ENCODE measurements around the gene MGAT4D. TPM values are rescaled to one million over a fixed set of nuclear protein-coding genes. Genes with fewer than 3 reads are reported as not detected.
"Not testable (repeated sequence)": the region's sequence is repeated elsewhere in the genome, so short reads cannot be mapped to it uniquely, and the experiment has no call there.

The MGAT4D gene
- total RNA-seq, 3 donors from 2014 or later: not detected

GRCh38 chr4:140413130-140413969, 84.7 kb downstream of the MGAT4D start:
- peaks cover 16% of the 10 kb centered on the region for H3K27me3 Mint-ChIP-seq (ENCODE audit: low read depth)
- not testable (repeated sequence) for ATAC-seq; H3K4me1 Mint-ChIP-seq (ENCODE audit: low read depth); H3K36me3 Mint-ChIP-seq (ENCODE audit: insufficient read depth); H3K4me3 Mint-ChIP-seq; H3K9me3 Mint-ChIP-seq; DNase-seq

GRCh38 chr4:140408974-140409373, 89.1 kb downstream of the MGAT4D start:
- Mint-ChIP-seq H3K4me3 (no peak overlapping the region), H3K27me3 (ENCODE audit: low read depth) (peaks cover 27% of the 10 kb centered on the region), H3K9me3 (no peaks in the 10 kb centered on the region), H3K36me3 (ENCODE audit: insufficient read depth) (no peaks in the 10 kb centered on the region), H3K4me1 (ENCODE audit: low read depth) (no peaks in the 10 kb centered on the region)
- no peak for ATAC-seq
- DNase-seq: no peak

GRCh38 chr4:140406292-140406691, 91.8 kb downstream of the MGAT4D start:
- Mint-ChIP-seq H3K4me1 (ENCODE audit: low read depth) (no peaks in the 10 kb centered on the region), H3K9me3 (no peaks in the 10 kb centered on the region), H3K27me3 (ENCODE audit: low read depth) (peaks cover 13% of the 10 kb centered on the region), H3K4me3 (no peak overlapping the region), H3K36me3 (ENCODE audit: insufficient read depth) (no peaks in the 10 kb centered on the region)
- DNase-seq (no peak), ATAC-seq (peak; percentile 23 to 28)

- ATAC-seq (no peak), DNase-seq (no peak)
- Mint-ChIP-seq H3K4me1 (ENCODE audit: low read depth) (no peaks in the 10 kb centered on the region), H3K27me3 (ENCODE audit: low read depth) (peaks cover 3% of the 10 kb centered on the region), H3K4me3 (no peak overlapping the region), H3K36me3 (ENCODE audit: insufficient read depth) (no peaks in the 10 kb centered on the region), H3K9me3 (no peaks in the 10 kb centered on the region)
Observed at GRCh38 chr4:140400111-140400510, 98.0 kb downstream of the MGAT4D start.

- no peak overlapping the region for H3K4me3 Mint-ChIP-seq
- DNase-seq (no peak), ATAC-seq (no peak)
- H3K36me3 Mint-ChIP-seq (ENCODE audit: insufficient read depth): no peaks in the 10 kb centered on the region
- no peaks in the 10 kb centered on the region for H3K9me3 Mint-ChIP-seq
- H3K27me3 Mint-ChIP-seq (ENCODE audit: low read depth): peaks cover 9% of the 10 kb centered on the region
- no peaks in the 10 kb centered on the region for H3K4me1 Mint-ChIP-seq (ENCODE audit: low read depth)
Observed at GRCh38 chr4:140395668-140396067, 102.4 kb downstream of the MGAT4D start.

Other genes with a start within 250 kb of the MGAT4D start
- 10 to 100 TPM; 20.5 to 24.3 (median 23.0) TPM for gene SCOC, start 124.6 kb downstream of the MGAT4D start, total RNA-seq
- gene CLGN, start 70.6 kb downstream of the MGAT4D start, total RNA-seq: not detected
- 10 to 100 TPM; 11.2 to 13.8 (median 12.1) TPM for gene ELMOD2, start 25.9 kb upstream of the MGAT4D start, total RNA-seq
- gene UCP1, start 70.7 kb upstream of the MGAT4D start, total RNA-seq: not detected

All from activated T-cell treated with anti-CD3 and anti-CD28 coated beads, Interleukin-2, amount 50 U/mL, for 4 hours (primary cell).